GM12891 (cell line): ENCODE results near the gene PES1.

Experiments used
- PAX5 ChIP-seq: IDR thresholded peaks from 2 replicates; pipeline ENCODE4 v1.6.1; 2011; ENCODE audit warnings: low read length, moderate library complexity, mild to moderate bottlenecking; ENCODE audit not compliant: insufficient read depth, severe bottlenecking
- POLR2A ChIP-seq: IDR thresholded peaks from 2 replicates; pipeline ENCODE4 v1.6.1; 2011; ENCODE audit warnings: low read depth, low read length, control low read depth
- POLR2AphosphoS5 ChIP-seq: IDR thresholded peaks from 2 replicates; pipeline ENCODE4 v1.6.1; 2011; ENCODE audit warnings: low read depth, low read length, control low read depth
- POU2F2 ChIP-seq: IDR thresholded peaks from 2 replicates; pipeline ENCODE4 v1.6.1; 2011; ENCODE audit warnings: low read depth, mild to moderate bottlenecking, control low read depth, low read length, moderate library complexity
- SPI1 ChIP-seq: IDR thresholded peaks from 2 replicates; pipeline ENCODE4 v1.6.1; 2011; ENCODE audit warnings: low read depth, low read length, control low read depth
- TAF1 ChIP-seq: IDR thresholded peaks from 2 replicates; pipeline ENCODE4 v1.6.1; 2011; ENCODE audit warnings: low read depth, low read length, control low read depth

DNA sequence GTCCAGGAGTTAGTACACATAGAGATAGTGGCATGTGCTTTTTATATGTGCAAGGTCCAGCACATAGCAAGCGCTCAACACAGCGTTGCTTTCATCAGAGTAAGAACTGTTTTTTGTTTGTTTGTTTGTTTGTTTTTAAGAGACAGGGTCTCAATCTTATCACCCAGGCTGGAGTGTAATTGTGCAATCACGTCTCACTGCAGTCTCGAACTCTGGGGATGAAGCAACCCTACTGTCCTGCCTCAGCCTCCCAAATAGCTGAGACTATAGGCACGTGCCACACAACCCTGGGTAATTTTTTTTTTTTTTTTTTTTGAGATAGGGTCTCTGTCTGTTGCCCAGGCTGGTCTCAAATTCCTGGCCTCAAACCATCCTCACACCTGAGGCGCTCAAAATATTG, 26.1 kb upstream of the PES1 start:
- TF ChIP-seq POLR2A (no peak), POLR2AphosphoS5 (no peak), TAF1 (no peak), PAX5 (no peak), SPI1 (no peak), POU2F2 (no peak)
